MM.1S (cell line): ENCODE results near the gene C20orf202.

Experiments used
- DNase-seq: peaks from one replicate; pipeline ENCODE4 v3.0.0-alpha.2; 2015
- H2AFZ ChIP-seq: fragments of 300-600 bp; sonication (generic); 2 replicates; pipeline ENCODE4 v1.6.0; 2016; ENCODE audit warnings: antibody characterized with exemption, low read length
- H3F3A ChIP-seq: fragments of 300-600 bp; sonication (generic); 2 replicates; pipeline ENCODE4 v1.6.1; 2016; ENCODE audit warnings: mild to moderate bottlenecking, antibody characterized with exemption, low read length, moderate library complexity, mixed read lengths; ENCODE audit not compliant: insufficient read depth
- H3K27ac ChIP-seq: fragments of 300-600 bp; sonication (generic); 2 replicates; pipeline ENCODE4 v1.5.1; 2016; ENCODE audit warnings: mild to moderate bottlenecking, low read length
- H3K27me3 ChIP-seq: fragments of 300-600 bp; sonication (generic); replicated peaks from 2 replicates; pipeline ENCODE4 v1.6.0; 2016; ENCODE audit warnings: low read length; ENCODE audit not compliant: insufficient read depth
- H3K36me3 ChIP-seq: fragments of 300-600 bp; sonication (generic); replicated peaks from 2 replicates; pipeline ENCODE4 v1.6.1; 2016; ENCODE audit warnings: mild to moderate bottlenecking, low read length, mixed read lengths; ENCODE audit not compliant: insufficient read depth
- H3K4me1 ChIP-seq: fragments of 300-600 bp; sonication (generic); 2 replicates; pipeline ENCODE4 v1.6.1; 2016; ENCODE audit warnings: low read length, mixed read lengths
- H3K4me2 ChIP-seq: fragments of 300-600 bp; sonication (generic); 2 replicates; pipeline ENCODE4 v1.6.0; 2016; ENCODE audit warnings: low read depth, low read length
- H3K4me3 ChIP-seq: fragments of 300-600 bp; sonication (generic); 2 replicates; pipeline ENCODE4 v1.5.1; 2016; ENCODE audit warnings: low read length, mixed read lengths
- H3K79me2 ChIP-seq: fragments of 300-600 bp; sonication (generic); 2 replicates; pipeline ENCODE4 v1.6.1; 2016; ENCODE audit warnings: mixed run types, low read length, mixed read lengths
- H3K9ac ChIP-seq: fragments of 300-600 bp; sonication (generic); 2 replicates; pipeline ENCODE4 v1.6.1; 2016; ENCODE audit warnings: low read length, mixed read lengths
- H3K9me2 ChIP-seq: fragments of 300-600 bp; sonication (generic); replicated peaks from 2 replicates; pipeline ENCODE4 v1.6.1; 2016; ENCODE audit warnings: mild to moderate bottlenecking, low read length, mixed read lengths; ENCODE audit not compliant: insufficient read depth
- H3K9me3 ChIP-seq: fragments of 300-600 bp; sonication (generic); replicated peaks from 2 replicates; pipeline ENCODE4 v1.6.1; 2016; ENCODE audit warnings: mild to moderate bottlenecking, low read length, mixed read lengths; ENCODE audit not compliant: insufficient read depth
- H4K20me1 ChIP-seq: fragments of 300-600 bp; sonication (generic); 2 replicates; pipeline ENCODE4 v1.6.1; 2016; ENCODE audit warnings: mild to moderate bottlenecking, low read length, moderate library complexity, mixed read lengths; ENCODE audit not compliant: insufficient read depth
- EZH2 ChIP-seq: fragments of 300-600 bp; sonication (generic); optimal IDR thresholded peaks from 2 replicates; pipeline ENCODE3; 2017; ENCODE audit warnings: low read depth, mild to moderate bottlenecking, antibody characterized with exemption, low read length, mixed read lengths
- EZH2phosphoT487 ChIP-seq: fragments of 300-600 bp; sonication (generic); IDR thresholded peaks from 2 replicates; pipeline ENCODE4 v1.6.1; 2018; ENCODE audit warnings: antibody characterized with exemption, low read length
- TF ChIP-seq, protein P1 (sequence below): fragments of 300-600 bp; sonication (generic); IDR thresholded peaks from 2 replicates; pipeline ENCODE4 v1.5.1; 2016; ENCODE audit warnings: antibody characterized with exemption, low read length, mixed read lengths

Gene C20orf202

DNA sequence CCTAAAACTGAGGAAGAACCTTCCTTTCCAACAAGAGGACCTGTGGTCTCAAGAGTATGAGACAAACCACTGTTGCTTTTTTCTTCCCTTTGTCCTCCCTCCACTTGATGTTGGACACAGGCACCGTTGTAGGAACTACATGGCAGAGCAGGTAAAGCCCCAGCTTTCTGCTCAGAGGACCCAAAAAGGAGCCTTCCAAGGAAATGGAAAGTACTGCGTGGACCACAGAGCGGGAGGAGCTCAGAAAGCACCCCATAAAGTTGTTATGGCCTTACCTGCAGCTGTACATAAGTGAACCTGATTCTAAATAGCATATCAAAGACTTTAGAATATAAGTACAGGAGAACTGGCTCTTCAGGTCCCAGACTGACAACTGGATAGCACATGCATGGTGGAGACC lies 47.9 kb upstream of the C20orf202 start:
- Histone ChIP-seq H3K27ac (no peak overlapping the region), H3K27me3 (no peaks in the 10 kb centered on the region), H3K9me3 (no peaks in the 10 kb centered on the region), H3K4me2 (no peak overlapping the region), H3K4me3 (no peak overlapping the region), H3K9me2 (no peaks in the 10 kb centered on the region), H3K4me1 (no peaks in the 10 kb centered on the region), H2AFZ (no peak overlapping the region), H3K9ac (no peak overlapping the region), H3K79me2 (peaks cover 40% of the 10 kb centered on the region), H3K36me3 (0 out of 2 replicates have a peak, but pooled peaks cover 7% of the 10 kb centered on the region), H4K20me1 (no peaks in the 10 kb centered on the region), H3F3A (no peaks in the 10 kb centered on the region)
- DNase-seq = no peak
- TF ChIP-seq EZH2phosphoT487 (no peak), EZH2 (no peak)
- TF ChIP-seq, protein P1, sequence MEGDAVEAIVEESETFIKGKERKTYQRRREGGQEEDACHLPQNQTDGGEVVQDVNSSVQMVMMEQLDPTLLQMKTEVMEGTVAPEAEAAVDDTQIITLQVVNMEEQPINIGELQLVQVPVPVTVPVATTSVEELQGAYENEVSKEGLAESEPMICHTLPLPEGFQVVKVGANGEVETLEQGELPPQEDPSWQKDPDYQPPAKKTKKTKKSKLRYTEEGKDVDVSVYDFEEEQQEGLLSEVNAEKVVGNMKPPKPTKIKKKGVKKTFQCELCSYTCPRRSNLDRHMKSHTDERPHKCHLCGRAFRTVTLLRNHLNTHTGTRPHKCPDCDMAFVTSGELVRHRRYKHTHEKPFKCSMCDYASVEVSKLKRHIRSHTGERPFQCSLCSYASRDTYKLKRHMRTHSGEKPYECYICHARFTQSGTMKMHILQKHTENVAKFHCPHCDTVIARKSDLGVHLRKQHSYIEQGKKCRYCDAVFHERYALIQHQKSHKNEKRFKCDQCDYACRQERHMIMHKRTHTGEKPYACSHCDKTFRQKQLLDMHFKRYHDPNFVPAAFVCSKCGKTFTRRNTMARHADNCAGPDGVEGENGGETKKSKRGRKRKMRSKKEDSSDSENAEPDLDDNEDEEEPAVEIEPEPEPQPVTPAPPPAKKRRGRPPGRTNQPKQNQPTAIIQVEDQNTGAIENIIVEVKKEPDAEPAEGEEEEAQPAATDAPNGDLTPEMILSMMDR = no peak

DNA sequence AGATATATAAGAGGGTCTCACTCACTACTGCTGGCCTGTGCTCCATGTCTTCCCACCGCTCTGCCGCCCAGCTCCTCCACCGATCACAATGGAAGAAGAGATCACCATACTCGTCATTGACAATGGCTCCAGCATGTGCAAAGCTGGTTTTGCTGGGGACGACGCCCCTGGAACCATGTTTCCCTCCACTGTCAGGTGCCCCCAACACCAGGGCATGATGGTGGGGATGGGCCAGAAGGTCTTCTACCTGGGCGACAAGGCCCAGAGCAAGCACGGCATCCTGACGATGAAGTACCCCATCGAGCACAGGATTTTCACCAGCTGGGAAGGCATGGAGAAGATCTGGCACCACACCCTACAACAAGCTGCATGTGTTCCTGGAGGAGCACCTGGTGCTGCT lies 42.8 kb upstream of the C20orf202 start:
- Histone ChIP-seq H3K79me2 (peaks cover 29% of the 10 kb centered on the region), H4K20me1 (no peaks in the 10 kb centered on the region), H3K27ac (no peak overlapping the region), H3K9me2 (no peaks in the 10 kb centered on the region), H3F3A (peaks cover 19% of the 10 kb centered on the region), H3K27me3 (no peaks in the 10 kb centered on the region), H3K4me1 (peaks cover 36% of the 10 kb centered on the region), H3K9me3 (no peaks in the 10 kb centered on the region), H3K4me2 (no peak overlapping the region), H3K9ac (no peak overlapping the region), H3K4me3 (no peak overlapping the region), H3K36me3 (0 out of 2 replicates have a peak, but pooled peaks cover under 1% of the 10 kb centered on the region), H2AFZ (no peak overlapping the region)
- DNase-seq = no peak
- TF ChIP-seq, protein P1 = no peak
- no peak for TF ChIP-seq EZH2phosphoT487
- TF ChIP-seq EZH2 = no peak

DNA sequence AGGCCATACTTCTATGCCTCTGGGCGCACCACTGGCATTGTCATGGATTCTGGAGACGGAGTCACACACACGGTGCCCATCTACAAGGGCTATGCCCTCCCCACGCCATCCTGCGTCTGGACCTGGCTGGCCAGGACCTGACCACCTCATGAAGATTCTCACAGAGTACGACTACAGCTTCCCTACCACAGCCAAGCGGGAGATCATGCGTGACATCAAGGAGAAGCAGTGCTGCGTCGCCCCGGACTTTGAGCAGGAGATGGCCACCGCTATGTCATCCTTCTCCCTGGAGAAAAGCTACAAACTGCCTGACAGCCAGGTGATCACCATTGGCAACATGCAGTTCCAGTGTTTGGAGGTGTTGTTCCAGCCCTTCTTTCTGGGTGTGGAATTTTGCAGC lies 42.3 kb upstream of the C20orf202 start:
- H3K9me3 ChIP-seq = no peaks in the 10 kb centered on the region
- peaks cover 19% of the 10 kb centered on the region for H3F3A ChIP-seq
- H3K4me1 ChIP-seq = peaks cover 36% of the 10 kb centered on the region
- TF ChIP-seq EZH2 (no peak), EZH2phosphoT487 (no peak)
- TF ChIP-seq, protein P1 = no peak
- H3K4me2 ChIP-seq = no peak overlapping the region
- no peaks in the 10 kb centered on the region for H4K20me1 ChIP-seq
- H3K9ac ChIP-seq = no peak overlapping the region
- no peaks in the 10 kb centered on the region for H3K27me3 ChIP-seq
- no peak for DNase-seq
- peaks cover 29% of the 10 kb centered on the region for H3K79me2 ChIP-seq
- no peaks in the 10 kb centered on the region for H3K36me3 ChIP-seq
- H3K4me3 ChIP-seq = no peak overlapping the region
- no peak overlapping the region for H2AFZ ChIP-seq
- no peak overlapping the region for H3K27ac ChIP-seq
- H3K9me2 ChIP-seq = no peaks in the 10 kb centered on the region
